Left ventricle myocardium inferior (tissue), 1 donor: ENCODE data around the gene HTD2. TPM values are rescaled to one million over a fixed set of nuclear protein-coding genes. Genes with fewer than 3 reads are reported as not detected.

ENCODE experiments used
- DNase-seq: peaks from one replicate; pipeline ENCODE4 v3.0.0-alpha.2; 2020
- H3K27ac ChIP-seq: fragments of 200-600 bp; replicated peaks from 2 replicates; pipeline ENCODE4 v1.8.0; 2021
- H3K27me3 ChIP-seq: fragments of 200-600 bp; 2 replicates; pipeline ENCODE4 v1.8.0; 2021; ENCODE audit warnings: low read depth
- H3K36me3 ChIP-seq: fragments of 200-600 bp; 2 replicates; pipeline ENCODE4 v1.8.0; 2021
- H3K4me1 ChIP-seq: fragments of 200-600 bp; 2 replicates; pipeline ENCODE4 v1.8.0; 2021
- H3K4me3 ChIP-seq: fragments of 200-600 bp; 2 replicates; pipeline ENCODE4 v1.8.0; 2021; ENCODE audit warnings: mild to moderate bottlenecking, moderate library complexity
- H3K9me3 ChIP-seq: fragments of 200-600 bp; replicated peaks from 2 replicates; pipeline ENCODE4 v1.8.0; 2021
- CTCF ChIP-seq: fragments of 200-600 bp; IDR thresholded peaks from 2 replicates; pipeline ENCODE4 v1.8.0; 2021; ENCODE audit warnings: antibody characterized with exemption, mild to moderate bottlenecking, borderline replicate concordance
- intact Hi-C: fragments of 100-400 bp; cut with micrococcal nuclease; formaldehyde crosslinking; loops from one replicate; pipeline ENCODE4 v1.11.0; 2022
- total RNA-seq: library from RNA; stranded (reverse); fragmentation: NEBNext Ultra II Directional; extraction: Animal tissue kit (Norgen Biotek cat#: 25700); gene quantifications from one replicate; pipeline ENCODE4 v1.2.1, GENCODE V29; 2021
- donor health status: DM: no; HTN: yes; CAD: no; lungs with severe emphysema.

Gene HTD2
- total RNA-seq, 1 donor from 2014 or later, result 13.0 TPM

GRCh38 chr3:58307639-58308215 lies 1.4 kb downstream of the HTD2 start:
- Histone ChIP-seq H3K4me3 (peak overlapping the region; percentile 90), H3K27me3 (no peaks in the 10 kb centered on the region), H3K4me1 (peaks cover 55% of the 10 kb centered on the region), H3K27ac (peak overlapping the region; percentile 97), H3K9me3 (no peaks in the 10 kb centered on the region), H3K36me3 (peaks cover 32% of the 10 kb centered on the region)
- intact Hi-C loops, result no loop called here
- DNase-seq, result no peak
- peak; percentile 51 for TF ChIP-seq CTCF

DNA sequence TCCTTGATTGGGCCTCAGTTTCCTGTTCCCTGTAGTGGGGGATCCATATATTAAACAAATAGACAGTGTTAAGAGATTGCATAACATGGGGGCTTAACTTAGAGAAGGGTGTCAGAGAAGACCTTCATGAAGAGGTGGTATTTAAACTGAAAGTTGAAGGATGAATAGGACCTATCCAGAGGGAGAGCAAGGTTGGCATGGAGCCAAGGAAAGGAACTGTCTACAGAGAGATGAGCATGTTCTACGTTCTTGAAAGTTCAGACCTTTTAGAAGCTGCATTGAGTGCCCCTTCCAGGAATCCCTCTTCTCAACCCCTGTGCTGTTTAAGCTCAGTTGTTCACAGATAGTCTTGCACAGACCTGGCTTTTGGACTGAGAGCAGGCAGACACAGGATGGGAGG lies 2.4 kb downstream of the HTD2 start:
- no peak for DNase-seq
- H3K4me3 ChIP-seq, result peak overlapping the region; percentile 90
- no peak for TF ChIP-seq CTCF
- no peaks in the 10 kb centered on the region for H3K9me3 ChIP-seq
- H3K4me1 ChIP-seq, result peaks cover 57% of the 10 kb centered on the region
- no peaks in the 10 kb centered on the region for H3K27me3 ChIP-seq
- H3K36me3 ChIP-seq, result peaks cover 42% of the 10 kb centered on the region
- intact Hi-C loops, result no loop called here
- H3K27ac ChIP-seq, result no peak overlapping the region

DNA sequence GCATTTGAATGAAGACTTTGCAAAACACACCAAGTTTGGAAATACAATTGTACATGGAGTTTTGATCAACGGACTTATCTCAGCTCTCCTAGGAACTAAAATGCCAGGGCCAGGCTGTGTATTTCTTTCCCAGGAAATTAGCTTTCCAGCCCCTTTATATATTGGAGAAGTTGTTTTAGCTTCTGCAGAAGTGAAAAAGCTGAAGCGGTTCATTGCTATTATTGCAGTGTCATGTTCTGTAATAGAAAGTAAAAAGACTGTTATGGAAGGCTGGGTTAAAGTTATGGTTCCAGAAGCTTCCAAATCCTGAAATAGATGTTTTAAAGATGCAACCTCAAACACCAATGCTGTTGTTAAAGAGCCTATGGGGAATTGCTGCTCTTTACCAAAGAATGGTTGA lies 11.5 kb downstream of the HTD2 start:
- TF ChIP-seq CTCF, result no peak
- no peaks in the 10 kb centered on the region for H3K9me3 ChIP-seq
- peaks cover 62% of the 10 kb centered on the region for H3K36me3 ChIP-seq
- H3K4me1 ChIP-seq, result peaks cover 29% of the 10 kb centered on the region
- intact Hi-C loops, result loop anchor here (10.0 kb wide), 1 partner anchor 317 kb away; no protein-coding TSS in a partner anchor
- no peak overlapping the region for H3K27ac ChIP-seq
- DNase-seq, result no peak
- H3K27me3 ChIP-seq, result no peaks in the 10 kb centered on the region
- no peak overlapping the region for H3K4me3 ChIP-seq

- intact Hi-C loops, result loop anchor here (5.0 kb wide), 1 partner anchor 96 kb away; no protein-coding TSS in a partner anchor
- Histone ChIP-seq H3K27ac (no peak overlapping the region), H3K36me3 (peaks cover 23% of the 10 kb centered on the region), H3K4me3 (no peak overlapping the region), H3K9me3 (no peaks in the 10 kb centered on the region), H3K4me1 (peaks cover 25% of the 10 kb centered on the region), H3K27me3 (no peaks in the 10 kb centered on the region)
- DNase-seq, result no peak
- no peak for TF ChIP-seq CTCF
These were observed 15.5 kb downstream of the HTD2 start for GRCh38 chr3:58321791-58322190.

DNA sequence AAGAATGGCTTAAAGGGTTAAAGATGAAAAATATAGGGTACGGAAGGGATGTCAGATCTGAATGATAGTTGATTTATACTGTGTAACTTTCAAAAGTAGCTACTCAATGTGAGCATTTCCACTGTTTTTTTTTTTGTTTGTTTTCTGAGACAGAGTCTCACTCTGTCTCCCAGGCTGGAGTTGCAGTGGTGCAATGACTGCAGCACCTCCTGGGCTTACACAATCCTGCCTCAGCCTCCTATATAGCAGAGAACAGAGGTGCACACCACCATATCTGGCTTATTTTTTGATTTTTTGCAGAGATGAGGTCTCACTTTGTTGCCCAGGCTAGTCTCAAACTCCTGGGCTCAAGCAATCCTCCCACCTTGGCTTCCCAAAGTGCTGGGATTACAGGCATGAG lies 16.5 kb downstream of the HTD2 start:
- peaks cover 13% of the 10 kb centered on the region for H3K36me3 ChIP-seq
- no peak for TF ChIP-seq CTCF
- no peak overlapping the region for H3K27ac ChIP-seq
- peaks cover 25% of the 10 kb centered on the region for H3K4me1 ChIP-seq
- DNase-seq, result no peak
- no peaks in the 10 kb centered on the region for H3K9me3 ChIP-seq
- H3K4me3 ChIP-seq, result no peak overlapping the region
- intact Hi-C loops, result loop anchor here (5.0 kb wide), 1 partner anchor 95 kb away; no protein-coding TSS in a partner anchor
- no peaks in the 10 kb centered on the region for H3K27me3 ChIP-seq
